AG09319 (cell line): Measurements from ENCODE around the gene LGALSL.

Experiments used
- DNase-seq: peaks from one replicate; pipeline ENCODE4 v3.0.0-alpha.2; 2010; ENCODE audit warnings: low read depth; ENCODE audit errors: extremely low read depth
- CTCF ChIP-seq: IDR thresholded peaks from 2 replicates; pipeline ENCODE4 v1.5.1; 2011; ENCODE audit warnings: low read depth, mild to moderate bottlenecking, inconsistent platforms, low read length, moderate library complexity

Gene LGALSL

GRCh38 chr2:64414736-64415435 is 39.1 kb upstream of the LGALSL start:
- DNase-seq = no peak
- TF ChIP-seq CTCF = no peak

- no peak for DNase-seq
- no peak for TF ChIP-seq CTCF
These were observed 36.3 kb upstream of the LGALSL start for GRCh38 chr2:64417624-64418023.

GRCh38 chr2:64419596-64420165 is 34.3 kb upstream of the LGALSL start:
- no peak for DNase-seq
- no peak for TF ChIP-seq CTCF

- DNase-seq = no peak
- TF ChIP-seq CTCF = no peak
These were observed 33.3 kb upstream of the LGALSL start for GRCh38 chr2:64420677-64421076.

GRCh38 chr2:64421201-64421600 is 32.8 kb upstream of the LGALSL start:
- no peak for DNase-seq
- TF ChIP-seq CTCF = no peak

- no peak for DNase-seq
- no peak for TF ChIP-seq CTCF
These were observed 31.5 kb upstream of the LGALSL start for GRCh38 chr2:64422466-64422865.

GRCh38 chr2:64423303-64423702 is 30.7 kb upstream of the LGALSL start:
- no peak for DNase-seq
- TF ChIP-seq CTCF = no peak
